Heart left ventricle (tissue), 16 donors: ENCODE data around the gene IGBP1. TPM values are rescaled to one million over a fixed set of nuclear protein-coding genes. Genes with fewer than 3 reads are reported as not detected.
"Not testable (repeated sequence)": the region's sequence is repeated elsewhere in the genome, so short reads cannot be mapped to it uniquely, and the experiment has no call there.

ENCODE experiments used
- ATAC-seq, 4 donors: fragments of 200-7000 bp; cut with Tn5 transposase; one replicate each; pipeline ENCODE4 v1.9.1; 2020 to 2022; ENCODE audit warnings: moderate library complexity in 4 of 4, mild to moderate bottlenecking in 3 of 4, moderate number of reproducible peaks in 1 of 4
- DNase-seq, 5 donors: peaks; one replicate each; pipeline ENCODE4 v3.0.0-alpha.2; 2020
- H3K27ac ChIP-seq, 12 donors: fragments of 200-600 bp; sonication (generic) in 4 of 12; one replicate each; pipeline versions ENCODE4 v1.5.0 to v1.8.0; 2016 to 2022; ENCODE audit warnings: mild to moderate bottlenecking in 2 of 12
- H3K27me3 ChIP-seq, 9 donors: fragments of 200-600 bp; sonication (generic) in 2 of 9; one replicate each; pipeline versions ENCODE4 v1.5.1 to v1.8.0; 2016 to 2022; ENCODE audit warnings: mild to moderate bottlenecking in 3 of 9
- H3K36me3 ChIP-seq, 9 donors: fragments of 200-600 bp; sonication (generic) in 2 of 9; one replicate each; pipeline versions ENCODE4 v1.5.0 to v1.8.0; 2018 to 2022; ENCODE audit warnings: mild to moderate bottlenecking in 2 of 9
- H3K4me1 ChIP-seq, 12 donors: fragments of 200-600 bp; sonication (generic) in 4 of 12; one replicate each; pipeline versions ENCODE4 v1.5.0 to v1.8.0; 2016 to 2022; ENCODE audit warnings: mild to moderate bottlenecking in 3 of 12
- H3K4me3 ChIP-seq, 12 donors: fragments of 200-600 bp; sonication (generic) in 4 of 12; one replicate each; pipeline versions ENCODE4 v1.5.0 to v1.8.0; 2017 to 2022; ENCODE audit warnings: mild to moderate bottlenecking in 9 of 12, moderate library complexity in 4 of 12
- H3K9me3 ChIP-seq, 12 donors: fragments of 200-600 bp; sonication (generic) in 4 of 12; one replicate each; pipeline versions ENCODE4 v1.5.0 to v1.8.0; 2016 to 2022; ENCODE audit warnings: mild to moderate bottlenecking in 1 of 12
- POLR2A ChIP-seq, 2 donors: fragments of 450-650 bp; IDR thresholded peaks; one replicate each; pipeline ENCODE4 v1.6.1; 2017; ENCODE audit warnings: antibody characterized with exemption in 2 of 2, mild to moderate bottlenecking in 2 of 2, moderate library complexity in 2 of 2
- WGBS, 4 donors: extraction: QIAGEN DNeasy Blood & Tissue Kit in 2 of 4; methylation state at CpG; one replicate each; pipeline versions ENCODE4 v1.1.5 to v1.1.7; 2013 to 2018; 5-methylcytosine and 5-hydroxymethylcytosine counted together
- intact Hi-C, 10 donors: fragments of 100-400 bp; cut with DNase I; formaldehyde crosslinking; loops; one replicate each; pipeline versions ENCODE4 v1.11.1 to v1.14.2; 2022
- polyA plus RNA-seq, 2 donors: library from polyadenylated mRNA; stranded (reverse); fragments of 200-250 nt; gene quantifications; one replicate each; pipeline ENCODE4 v1.2.3, GENCODE V29; 2013
- total RNA-seq, 9 donors: library from RNA; depleted of rRNA in 2 of 9; stranded (reverse); fragments of >200 nt in 2 of 9; fragmentation: NEBNext Ultra II Directional in 3 of 9; extraction: Animal tissue kit (Norgen Biotek cat#: 25700) in 3 of 9; gene quantifications; one replicate each; pipeline versions ENCODE4 v1.1.0 to v1.2.4, GENCODE V29; 2016 to 2023
- TF ChIP-seq, protein P1 (sequence below), 12 donors: fragments of 200-600 bp; sonication (generic) in 4 of 12; IDR thresholded peaks; one replicate each; pipeline versions ENCODE4 v1.5.0 to v1.8.0; 2018 to 2022; ENCODE audit warnings: antibody characterized with exemption in 12 of 12, mild to moderate bottlenecking in 5 of 12
- donor health status: ischemic (EF 13 %, LVEDD 7.1; RV severe dilation, severe dysfunction).
- donor health status: healthy with polysubstance abuse.
- donor health status: DM: no; HTN: yes; CAD: no.
- donor health status: DM: no; HTN: no; CAD: no.
- donor health status: ischemic (EF 25% LVEDD 6.9; RV normal size, moderate dysfunction).
- donor health status: ischemic (EF 25% LVEDD 5.7; RV mildly dilated, moderate dysfunction).
- donor health status: healthy.
- donor health status: DM: yes; HTN: yes; CAD: no.
- donor health status: ischemic (EF 35%, LVEDD 5.7; RV mildly dilated, moderate dysfunction).
- donor health status: nonischemic (EF 11% LVEDD 7.7; RV severe dilation, severe dysfunction).
- donor health status: DM: yes; HTN: yes; CAD: no.
- donor health status: PGD.
- donor health status: ischemic (EF 29% LVEDD 5.4; RV normal size, mild dysfunction).
- donor health status: nonischemic (EF 23%, LVEDD 6.1; RV moderate dilation, normal function).

Gene IGBP1
- total and polyA plus RNA-seq, 11 donors: 28.2 to 56.5 (median 45.5) TPM

DNA sequence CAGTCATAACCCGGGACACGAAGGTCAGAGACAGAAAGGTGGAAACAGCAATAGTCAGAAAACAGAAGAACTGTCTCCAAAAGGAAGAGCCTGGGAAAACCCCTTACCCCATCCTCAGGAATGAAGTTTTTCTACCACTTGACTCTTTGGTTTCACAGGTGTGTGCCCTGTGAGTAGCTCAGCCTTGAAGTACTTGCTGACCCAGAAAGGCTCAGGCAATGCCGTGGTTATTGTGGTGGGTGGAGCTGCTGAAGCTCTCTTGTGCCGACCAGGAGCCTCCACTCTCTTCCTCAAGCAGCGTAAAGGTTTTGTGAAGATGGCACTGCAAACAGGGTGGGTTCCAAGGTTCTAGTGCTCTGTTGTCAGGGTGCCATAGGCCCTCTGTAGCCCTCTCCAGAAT is 68.5 kb downstream of the IGBP1 start:
- intact Hi-C loops: no loop called here
- DNase-seq (no peak), ATAC-seq (no peak)
- no peaks in the 10 kb centered on the region for H3K36me3 ChIP-seq
- H3K4me1 ChIP-seq: no peaks in the 10 kb centered on the region
- no peak overlapping the region for H3K27ac ChIP-seq
- H3K27me3 ChIP-seq: peaks cover 0 to 32% (median 0%) of the 10 kb centered on the region in 9 donors
- WGBS, 4 donors: 82 to 85% (median 84%) methylated on average over 4 to 5 of the region's 5 CpGs
- TF ChIP-seq POLR2A (IDR thresholded peaks at IDR 0.05): no peak
- TF ChIP-seq, protein P1, sequence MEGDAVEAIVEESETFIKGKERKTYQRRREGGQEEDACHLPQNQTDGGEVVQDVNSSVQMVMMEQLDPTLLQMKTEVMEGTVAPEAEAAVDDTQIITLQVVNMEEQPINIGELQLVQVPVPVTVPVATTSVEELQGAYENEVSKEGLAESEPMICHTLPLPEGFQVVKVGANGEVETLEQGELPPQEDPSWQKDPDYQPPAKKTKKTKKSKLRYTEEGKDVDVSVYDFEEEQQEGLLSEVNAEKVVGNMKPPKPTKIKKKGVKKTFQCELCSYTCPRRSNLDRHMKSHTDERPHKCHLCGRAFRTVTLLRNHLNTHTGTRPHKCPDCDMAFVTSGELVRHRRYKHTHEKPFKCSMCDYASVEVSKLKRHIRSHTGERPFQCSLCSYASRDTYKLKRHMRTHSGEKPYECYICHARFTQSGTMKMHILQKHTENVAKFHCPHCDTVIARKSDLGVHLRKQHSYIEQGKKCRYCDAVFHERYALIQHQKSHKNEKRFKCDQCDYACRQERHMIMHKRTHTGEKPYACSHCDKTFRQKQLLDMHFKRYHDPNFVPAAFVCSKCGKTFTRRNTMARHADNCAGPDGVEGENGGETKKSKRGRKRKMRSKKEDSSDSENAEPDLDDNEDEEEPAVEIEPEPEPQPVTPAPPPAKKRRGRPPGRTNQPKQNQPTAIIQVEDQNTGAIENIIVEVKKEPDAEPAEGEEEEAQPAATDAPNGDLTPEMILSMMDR (IDR thresholded peaks at IDR 0.05): no peak
- no peak overlapping the region for H3K4me3 ChIP-seq
- no peaks in the 10 kb centered on the region for H3K9me3 ChIP-seq

DNA sequence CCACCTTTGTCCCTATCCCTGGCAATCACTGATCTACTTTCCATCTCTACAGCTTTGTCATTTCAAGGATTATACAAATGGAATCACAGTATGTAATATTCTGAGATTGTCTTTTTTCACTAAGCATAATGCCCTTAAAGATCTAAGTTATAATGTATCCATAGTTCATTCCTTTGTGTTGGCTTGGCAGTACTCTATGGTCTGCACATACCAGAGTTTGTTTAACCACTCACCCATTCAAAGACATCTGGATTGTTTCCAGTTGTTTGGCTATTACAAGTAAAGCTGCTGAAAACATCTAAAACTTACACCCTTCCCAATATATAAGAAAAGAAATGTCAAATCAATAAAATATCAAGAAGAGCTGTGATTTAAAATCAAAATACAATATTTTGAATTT is 75.2 kb downstream of the IGBP1 start:
- no peaks in the 10 kb centered on the region for H3K9me3 ChIP-seq
- no peaks in the 10 kb centered on the region for H3K4me1 ChIP-seq
- intact Hi-C loops: no loop called here
- DNase-seq (no peak), ATAC-seq (no peak)
- TF ChIP-seq POLR2A (IDR thresholded peaks at IDR 0.05): no peak
- TF ChIP-seq, protein P1 (IDR thresholded peaks at IDR 0.05): no peak
- H3K27me3 ChIP-seq: peaks cover 0 to 9% (median 0%) of the 10 kb centered on the region in 9 donors
- no peaks in the 10 kb centered on the region for H3K36me3 ChIP-seq
- no peak overlapping the region for H3K27ac ChIP-seq
- H3K4me3 ChIP-seq: no peak overlapping the region

DNA sequence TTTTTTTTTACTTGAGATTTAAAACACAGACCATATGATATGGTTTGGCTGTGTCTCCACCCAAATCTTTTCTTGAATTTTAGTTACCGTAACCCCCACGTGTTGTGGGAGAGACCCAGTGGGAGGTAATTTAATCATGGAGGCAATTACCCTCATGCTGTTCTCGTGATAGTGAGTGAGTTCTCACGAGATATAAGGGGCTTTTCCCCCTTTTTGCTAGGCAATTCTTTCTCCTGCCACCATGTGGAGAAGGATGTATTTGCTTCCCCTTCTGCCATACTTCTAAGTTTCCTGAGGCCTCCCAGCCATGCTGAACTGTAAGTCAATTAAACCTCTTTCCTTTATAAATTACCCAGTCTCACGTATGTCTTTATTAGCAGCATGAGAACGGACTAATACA is 76.3 kb downstream of the IGBP1 start:
- 46 to 56% (median 52%) methylated on average over 6 of the region's 6 CpGs for WGBS, 4 donors
- H3K9me3 ChIP-seq, DNase-seq, H3K27me3 ChIP-seq, ATAC-seq, H3K27ac ChIP-seq, H3K36me3 ChIP-seq, H3K4me1 ChIP-seq, intact Hi-C loops, H3K4me3 ChIP-seq: not testable (repeated sequence)

Other genes starting within 250 kb of the IGBP1 start
- gene AWAT2, start 83.5 kb upstream of the IGBP1 start, total RNA-seq: not detected
- not detected for gene AWAT2, start 83.5 kb upstream of the IGBP1 start, polyA plus RNA-seq
- not detected for gene OTUD6A, start 71.0 kb upstream of the IGBP1 start, total RNA-seq
- gene OTUD6A, start 71.0 kb upstream of the IGBP1 start, polyA plus RNA-seq: not detected
- not detected for gene DGAT2L6, start 44.0 kb downstream of the IGBP1 start, total RNA-seq
- not detected for gene DGAT2L6, start 44.0 kb downstream of the IGBP1 start, polyA plus RNA-seq
- not detected for gene AWAT1, start 101.2 kb downstream of the IGBP1 start, total RNA-seq
- gene AWAT1, start 101.2 kb downstream of the IGBP1 start, polyA plus RNA-seq: not detected
- under 1 TPM in 4 of 9 donors, not detected in 5; 0.12 to 0.24 (median 0.20) TPM for gene P2RY4, start 126.8 kb downstream of the IGBP1 start, total RNA-seq
- gene P2RY4, start 126.8 kb downstream of the IGBP1 start, polyA plus RNA-seq: under 1 TPM in 1 of 2 donors, not detected in 1; 0.10 TPM
- gene ARR3, start 134.9 kb downstream of the IGBP1 start, total RNA-seq: not detected
- gene ARR3, start 134.9 kb downstream of the IGBP1 start, polyA plus RNA-seq: not detected
- gene RAB41, start 148.7 kb downstream of the IGBP1 start, total RNA-seq: not detected
- not detected for gene RAB41, start 148.7 kb downstream of the IGBP1 start, polyA plus RNA-seq
- 10 to 100 TPM; 27.1 to 51.4 (median 36.7) TPM for gene PDZD11, start 156.5 kb downstream of the IGBP1 start, total RNA-seq
- gene PDZD11, start 156.5 kb downstream of the IGBP1 start, polyA plus RNA-seq: 10 to 100 TPM; 39.1 to 57.3 TPM
- gene KIF4A, start 156.7 kb downstream of the IGBP1 start, total RNA-seq: 1 to 10 TPM in 1 of 9 donors, under 1 TPM in 7, not detected in 1; 0.06 to 4.1 (median 0.25) TPM
- under 1 TPM in 1 of 2 donors, not detected in 1; 0.04 TPM for gene KIF4A, start 156.7 kb downstream of the IGBP1 start, polyA plus RNA-seq